Testis (tissue), 2 donors: ENCODE results near the gene MPHOSPH6.

Experiments used
- CTCF ChIP-seq, 3 experiments: fragments of 450-650 bp in 2 of 3; fragments of 200-600 bp in 1 of 3; sonication (generic) in 1 of 3; IDR thresholded peaks; one replicate each; pipeline ENCODE4 v1.5.1; 2016 to 2019; ENCODE audit warnings: antibody characterized with exemption in 3 of 3, mild to moderate bottlenecking in 2 of 3, moderate library complexity in 1 of 3
- POLR2A ChIP-seq: fragments of 450-650 bp; IDR thresholded peaks from one replicate; pipeline ENCODE4 v1.6.1; 2017; ENCODE audit warnings: antibody characterized with exemption, mild to moderate bottlenecking, moderate library complexity

- TF ChIP-seq CTCF (IDR thresholded peaks at IDR 0.05), result no peak
- TF ChIP-seq POLR2A, result no peak
Observed at GRCh38 chr16:82203198-82203597, 33.2 kb upstream of the MPHOSPH6 start.
